GM23338 (cell line): ENCODE data around the gene JMJD7. TPM values are rescaled to one million over a fixed set of nuclear protein-coding genes. Genes with fewer than 3 reads are reported as not detected.
A peak's percentile ranks its signal among the peaks of the same experiment; 100 is the strongest.

ENCODE experiments used
- ATAC-seq: fragments of 200-7000 bp; cut with Tn5 transposase; 3 replicates; pipeline ENCODE4 v1.9.1; 2020
- DNase-seq: peaks from one replicate; pipeline ENCODE4 v3.0.0-alpha.2; 2015; ENCODE audit warnings: low spot score
- H2AFZ ChIP-seq: fragments of 200-600 bp; sonication (generic); 2 replicates; pipeline ENCODE4 v1.8.0; 2016; ENCODE audit warnings: antibody characterized with exemption, mild to moderate bottlenecking, moderate library complexity
- H3F3A ChIP-seq: fragments of 200-600 bp; sonication (generic); replicated peaks from 2 replicates; pipeline ENCODE4 v1.8.0; 2017; ENCODE audit warnings: antibody characterized with exemption, mixed run types, low read depth
- H3K27ac ChIP-seq: fragments of 200-600 bp; sonication (generic); 2 replicates; pipeline ENCODE4 v1.6.1; 2016; ENCODE audit warnings: low read depth
- H3K27me3 ChIP-seq: fragments of 200-600 bp; sonication (generic); 2 replicates; pipeline ENCODE4 v1.8.0; 2016; ENCODE audit warnings: mild to moderate bottlenecking, mixed run types, moderate library complexity; ENCODE audit not compliant: insufficient read depth
- H3K36me3 ChIP-seq: fragments of 200-600 bp; sonication (generic); 2 replicates; pipeline ENCODE4 v1.8.0; 2016; ENCODE audit warnings: mild to moderate bottlenecking; ENCODE audit not compliant: insufficient read depth
- H3K4me1 ChIP-seq: fragments of 200-600 bp; sonication (generic); 2 replicates; pipeline ENCODE4 v1.8.0; 2016; ENCODE audit warnings: mild to moderate bottlenecking, moderate library complexity; ENCODE audit not compliant: insufficient read depth
- H3K4me2 ChIP-seq: fragments of 200-600 bp; sonication (generic); 2 replicates; pipeline ENCODE4 v1.7.1; 2017; ENCODE audit warnings: mixed run types
- H3K4me3 ChIP-seq: fragments of 200-600 bp; sonication (generic); 2 replicates; pipeline ENCODE4 v1.6.1; 2016; ENCODE audit warnings: mixed run types
- H3K79me2 ChIP-seq: fragments of 200-600 bp; sonication (generic); replicated peaks from 2 replicates; pipeline ENCODE4 v1.8.0; 2017; ENCODE audit warnings: mild to moderate bottlenecking; ENCODE audit not compliant: insufficient read depth
- H3K9me2 ChIP-seq: fragments of 200-600 bp; sonication (generic); 2 replicates; pipeline ENCODE4 v1.8.0; 2017; ENCODE audit not compliant: insufficient read depth
- H4K20me1 ChIP-seq: fragments of 200-600 bp; sonication (generic); replicated peaks from 2 replicates; pipeline ENCODE4 v1.8.0; 2017; ENCODE audit warnings: mild to moderate bottlenecking; ENCODE audit not compliant: insufficient read depth
- H3K27ac Mint-ChIP-seq: 2 replicates; pipeline ENCODE4 v1.8.0; 2020; ENCODE audit warnings: inconsistent platforms, mild to moderate bottlenecking, moderate library complexity, mixed read lengths
- H3K27me3 Mint-ChIP-seq: 3 replicates; pipeline ENCODE4 v1.8.0; 2022; ENCODE audit warnings: low read depth, mild to moderate bottlenecking, moderate library complexity, mixed read lengths, inconsistent platforms; ENCODE audit not compliant: insufficient read depth, poor library complexity
- H3K36me3 Mint-ChIP-seq: 3 replicates; pipeline ENCODE4 v1.8.0; 2021; ENCODE audit warnings: low read depth, mild to moderate bottlenecking, inconsistent platforms, moderate library complexity, mixed read lengths
- H3K4me1 Mint-ChIP-seq: 3 replicates; pipeline ENCODE4 v1.8.0; 2020; ENCODE audit warnings: mild to moderate bottlenecking, inconsistent platforms, mixed read lengths
- H3K4me3 Mint-ChIP-seq: 3 replicates; pipeline ENCODE4 v1.8.0; 2021; ENCODE audit warnings: moderate library complexity, mild to moderate bottlenecking, inconsistent platforms, mixed read lengths
- H3K9me3 Mint-ChIP-seq: 3 replicates; pipeline ENCODE4 v1.8.0; 2020; ENCODE audit warnings: moderate library complexity, mild to moderate bottlenecking, inconsistent platforms, mixed read lengths
- CREB1 ChIP-seq: fragments of 250-450 bp; sonication (Bioruptor Pico); IDR thresholded peaks from 2 replicates; pipeline ENCODE4 v1.5.0; 2020; ENCODE audit warnings: low read depth, mild to moderate bottlenecking, moderate library complexity
- EZH2 ChIP-seq: fragments of 200-600 bp; sonication (generic); IDR thresholded peaks from one replicate; pipeline ENCODE4 v1.8.0; 2017; ENCODE audit warnings: antibody characterized with exemption, mild to moderate bottlenecking, low read depth; ENCODE audit not compliant: unreplicated experiment
- EZH2phosphoT487 ChIP-seq: fragments of 200-600 bp; sonication (generic); IDR thresholded peaks from one replicate; pipeline ENCODE4 v1.8.1; 2018; ENCODE audit warnings: antibody characterized with exemption; ENCODE audit not compliant: unreplicated experiment
- JUNB ChIP-seq: IDR thresholded peaks from one replicate; pipeline ENCODE4 v1.6.1; 2016; ENCODE audit warnings: antibody characterized with exemption; ENCODE audit not compliant: unreplicated experiment
- NANOG ChIP-seq: IDR thresholded peaks from 2 replicates; pipeline ENCODE4 v1.6.1; 2016; ENCODE audit warnings: antibody characterized with exemption, borderline replicate concordance
- POLR2AphosphoS5 ChIP-seq: IDR thresholded peaks from 2 replicates; pipeline ENCODE4 v1.6.1; 2016; ENCODE audit warnings: antibody characterized with exemption, low read depth
- polyA plus RNA-seq: library from polyadenylated mRNA; unstranded; fragments of >200 nt; fragmentation: Nextera tagmentation; extraction: Ambion mirVana; gene quantifications from 2 replicates; pipeline ENCODE4 v1.2.1, GENCODE V29; 2016
- total RNA-seq: library from RNA; depleted of rRNA; stranded (reverse); fragments of >200 nt; shearing (Covaris generic); gene quantifications from 2 replicates; pipeline ENCODE4 v1.2.3, GENCODE V29; 2014
- TF ChIP-seq, protein P1 (sequence below): IDR thresholded peaks from one replicate; pipeline ENCODE4 v1.6.1; 2018; ENCODE audit warnings: antibody characterized with exemption; ENCODE audit not compliant: unreplicated experiment
- TF ChIP-seq, protein P2 (sequence below): fragments of 250-450 bp; sonication (Bioruptor Pico); IDR thresholded peaks from 2 replicates; pipeline ENCODE4 v1.5.0; 2020; ENCODE audit warnings: mild to moderate bottlenecking, moderate library complexity

Gene JMJD7
- total and polyA plus RNA-seq, 2 experiments from 2014 or later = 8.5 to 9.2 TPM

- TF ChIP-seq, protein P1, sequence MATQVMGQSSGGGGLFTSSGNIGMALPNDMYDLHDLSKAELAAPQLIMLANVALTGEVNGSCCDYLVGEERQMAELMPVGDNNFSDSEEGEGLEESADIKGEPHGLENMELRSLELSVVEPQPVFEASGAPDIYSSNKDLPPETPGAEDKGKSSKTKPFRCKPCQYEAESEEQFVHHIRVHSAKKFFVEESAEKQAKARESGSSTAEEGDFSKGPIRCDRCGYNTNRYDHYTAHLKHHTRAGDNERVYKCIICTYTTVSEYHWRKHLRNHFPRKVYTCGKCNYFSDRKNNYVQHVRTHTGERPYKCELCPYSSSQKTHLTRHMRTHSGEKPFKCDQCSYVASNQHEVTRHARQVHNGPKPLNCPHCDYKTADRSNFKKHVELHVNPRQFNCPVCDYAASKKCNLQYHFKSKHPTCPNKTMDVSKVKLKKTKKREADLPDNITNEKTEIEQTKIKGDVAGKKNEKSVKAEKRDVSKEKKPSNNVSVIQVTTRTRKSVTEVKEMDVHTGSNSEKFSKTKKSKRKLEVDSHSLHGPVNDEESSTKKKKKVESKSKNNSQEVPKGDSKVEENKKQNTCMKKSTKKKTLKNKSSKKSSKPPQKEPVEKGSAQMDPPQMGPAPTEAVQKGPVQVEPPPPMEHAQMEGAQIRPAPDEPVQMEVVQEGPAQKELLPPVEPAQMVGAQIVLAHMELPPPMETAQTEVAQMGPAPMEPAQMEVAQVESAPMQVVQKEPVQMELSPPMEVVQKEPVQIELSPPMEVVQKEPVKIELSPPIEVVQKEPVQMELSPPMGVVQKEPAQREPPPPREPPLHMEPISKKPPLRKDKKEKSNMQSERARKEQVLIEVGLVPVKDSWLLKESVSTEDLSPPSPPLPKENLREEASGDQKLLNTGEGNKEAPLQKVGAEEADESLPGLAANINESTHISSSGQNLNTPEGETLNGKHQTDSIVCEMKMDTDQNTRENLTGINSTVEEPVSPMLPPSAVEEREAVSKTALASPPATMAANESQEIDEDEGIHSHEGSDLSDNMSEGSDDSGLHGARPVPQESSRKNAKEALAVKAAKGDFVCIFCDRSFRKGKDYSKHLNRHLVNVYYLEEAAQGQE = no peak
Measured at GRCh38 chr15:41825145-41825544, 2.7 kb upstream of the JMJD7 start (continued).

- Histone ChIP-seq H3K36me3 (no peaks in the 10 kb centered on the region; the same call in 1 of the 2 replicates), H3F3A (no peaks in the 10 kb centered on the region), H3K9me2 (no peaks in the 10 kb centered on the region), H4K20me1 (no peaks in the 10 kb centered on the region), H3K79me2 (0 out of 2 replicates have a peak, but pooled peaks cover 4% of the 10 kb centered on the region), H3K4me3 (no peak overlapping the region), H3K27ac (no peak overlapping the region), H3K27me3 (peaks cover 5% of the 10 kb centered on the region; the same call in 1 of the 2 replicates), H2AFZ (no peak overlapping the region), H3K4me1 (peaks cover 4% of the 10 kb centered on the region; the same call in 1 of the 2 replicates), H3K4me2 (no peak overlapping the region)
- Mint-ChIP-seq H3K27ac (no peak overlapping the region), H3K4me3 (peak overlapping the region; percentile 37; the same call in 1 of the 3 replicates), H3K36me3 (peaks cover 2% of the 10 kb centered on the region; the same call in 2 of the 3 replicates), H3K9me3 (no peaks in the 10 kb centered on the region), H3K27me3 (peaks cover 11% of the 10 kb centered on the region), H3K4me1 (peaks cover 9% of the 10 kb centered on the region)
- DNase-seq (peak; percentile 22), ATAC-seq (peak; percentile 6)
- TF ChIP-seq, protein P2, sequence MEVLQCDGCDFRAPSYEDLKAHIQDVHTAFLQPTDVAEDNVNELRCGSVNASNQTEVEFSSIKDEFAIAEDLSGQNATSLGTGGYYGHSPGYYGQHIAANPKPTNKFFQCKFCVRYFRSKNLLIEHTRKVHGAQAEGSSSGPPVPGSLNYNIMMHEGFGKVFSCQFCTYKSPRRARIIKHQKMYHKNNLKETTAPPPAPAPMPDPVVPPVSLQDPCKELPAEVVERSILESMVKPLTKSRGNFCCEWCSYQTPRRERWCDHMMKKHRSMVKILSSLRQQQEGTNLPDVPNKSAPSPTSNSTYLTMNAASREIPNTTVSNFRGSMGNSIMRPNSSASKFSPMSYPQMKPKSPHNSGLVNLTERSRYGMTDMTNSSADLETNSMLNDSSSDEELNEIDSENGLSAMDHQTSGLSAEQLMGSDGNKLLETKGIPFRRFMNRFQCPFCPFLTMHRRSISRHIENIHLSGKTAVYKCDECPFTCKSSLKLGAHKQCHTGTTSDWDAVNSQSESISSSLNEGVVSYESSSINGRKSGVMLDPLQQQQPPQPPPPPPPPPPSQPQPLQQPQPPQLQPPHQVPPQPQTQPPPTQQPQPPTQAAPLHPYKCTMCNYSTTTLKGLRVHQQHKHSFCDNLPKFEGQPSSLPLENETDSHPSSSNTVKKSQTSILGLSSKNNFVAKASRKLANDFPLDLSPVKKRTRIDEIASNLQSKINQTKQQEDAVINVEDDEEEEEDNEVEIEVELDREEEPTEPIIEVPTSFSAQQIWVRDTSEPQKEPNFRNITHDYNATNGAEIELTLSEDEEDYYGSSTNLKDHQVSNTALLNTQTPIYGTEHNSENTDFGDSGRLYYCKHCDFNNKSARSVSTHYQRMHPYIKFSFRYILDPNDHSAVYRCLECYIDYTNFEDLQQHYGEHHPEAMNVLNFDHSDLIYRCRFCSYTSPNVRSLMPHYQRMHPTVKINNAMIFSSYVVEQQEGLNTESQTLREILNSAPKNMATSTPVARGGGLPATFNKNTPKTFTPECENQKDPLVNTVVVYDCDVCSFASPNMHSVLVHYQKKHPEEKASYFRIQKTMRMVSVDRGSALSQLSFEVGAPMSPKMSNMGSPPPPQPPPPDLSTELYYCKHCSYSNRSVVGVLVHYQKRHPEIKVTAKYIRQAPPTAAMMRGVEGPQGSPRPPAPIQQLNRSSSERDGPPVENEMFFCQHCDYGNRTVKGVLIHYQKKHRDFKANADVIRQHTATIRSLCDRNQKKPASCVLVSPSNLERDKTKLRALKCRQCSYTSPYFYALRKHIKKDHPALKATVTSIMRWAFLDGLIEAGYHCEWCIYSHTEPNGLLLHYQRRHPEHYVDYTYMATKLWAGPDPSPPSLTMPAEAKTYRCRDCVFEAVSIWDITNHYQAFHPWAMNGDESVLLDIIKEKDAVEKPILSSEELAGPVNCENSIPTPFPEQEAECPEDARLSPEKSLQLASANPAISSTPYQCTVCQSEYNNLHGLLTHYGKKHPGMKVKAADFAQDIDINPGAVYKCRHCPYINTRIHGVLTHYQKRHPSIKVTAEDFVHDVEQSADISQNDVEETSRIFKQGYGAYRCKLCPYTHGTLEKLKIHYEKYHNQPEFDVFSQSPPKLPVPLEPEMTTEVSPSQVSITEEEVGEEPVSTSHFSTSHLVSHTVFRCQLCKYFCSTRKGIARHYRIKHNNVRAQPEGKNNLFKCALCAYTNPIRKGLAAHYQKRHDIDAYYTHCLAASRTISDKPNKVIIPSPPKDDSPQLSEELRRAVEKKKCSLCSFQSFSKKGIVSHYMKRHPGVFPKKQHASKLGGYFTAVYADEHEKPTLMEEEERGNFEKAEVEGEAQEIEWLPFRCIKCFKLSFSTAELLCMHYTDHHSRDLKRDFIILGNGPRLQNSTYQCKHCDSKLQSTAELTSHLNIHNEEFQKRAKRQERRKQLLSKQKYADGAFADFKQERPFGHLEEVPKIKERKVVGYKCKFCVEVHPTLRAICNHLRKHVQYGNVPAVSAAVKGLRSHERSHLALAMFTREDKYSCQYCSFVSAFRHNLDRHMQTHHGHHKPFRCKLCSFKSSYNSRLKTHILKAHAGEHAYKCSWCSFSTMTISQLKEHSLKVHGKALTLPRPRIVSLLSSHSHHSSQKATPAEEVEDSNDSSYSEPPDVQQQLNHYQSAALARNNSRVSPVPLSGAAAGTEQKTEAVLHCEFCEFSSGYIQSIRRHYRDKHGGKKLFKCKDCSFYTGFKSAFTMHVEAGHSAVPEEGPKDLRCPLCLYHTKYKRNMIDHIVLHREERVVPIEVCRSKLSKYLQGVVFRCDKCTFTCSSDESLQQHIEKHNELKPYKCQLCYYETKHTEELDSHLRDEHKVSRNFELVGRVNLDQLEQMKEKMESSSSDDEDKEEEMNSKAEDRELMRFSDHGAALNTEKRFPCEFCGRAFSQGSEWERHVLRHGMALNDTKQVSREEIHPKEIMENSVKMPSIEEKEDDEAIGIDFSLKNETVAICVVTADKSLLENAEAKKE (CRISPR knock-in tag) = no peak
- TF ChIP-seq EZH2phosphoT487 = no peak
- TF ChIP-seq POLR2AphosphoS5 = no peak
- no peak for TF ChIP-seq NANOG
- TF ChIP-seq JUNB = no peak
- no peak for TF ChIP-seq CREB1
- TF ChIP-seq, protein P1 = no peak
- no peak for TF ChIP-seq EZH2
Measured at GRCh38 chr15:41825572-41826535, 2.0 kb upstream of the JMJD7 start.
